SK-N-SH (cell line): ENCODE data around the gene CTSZ. TPM values are rescaled to one million over a fixed set of nuclear protein-coding genes. Genes with fewer than 3 reads are reported as not detected.

ENCODE experiments used
- CTCF ChIA-PET: fragments of 300-600, 350-600 bp; formaldehyde crosslinking; extraction: SDS; loops from one replicate; lab custom pipeline; 2021; lab: Yijun Ruan, JAX
- POLR2A ChIA-PET: fragments of 350-600 bp; sonication (Branson Sonifier 250); formaldehyde crosslinking; extraction: SDS; loops from one replicate; lab custom pipeline; 2020; ENCODE audit warnings: antibody characterized with exemption, inconsistent platforms; lab: Yijun Ruan, JAX
- DNase-seq: peaks from one replicate; pipeline ENCODE4 v3.0.0; 2012
- H2AFZ ChIP-seq: fragments of 200-600 bp; sonication (generic); 2 replicates; pipeline ENCODE4 v1.8.1; 2016; ENCODE audit warnings: antibody characterized with exemption, mild to moderate bottlenecking, low read depth
- H3F3A ChIP-seq: fragments of 200-600 bp; sonication (generic); replicated peaks from 2 replicates; pipeline ENCODE3; 2016; ENCODE audit warnings: antibody characterized with exemption, mild to moderate bottlenecking; ENCODE audit not compliant: insufficient read depth
- H3K27ac ChIP-seq, 2 experiments: fragments of 200-500 bp in 1 of 2; fragments of 200-600 bp in 1 of 2; sonication (Bioruptor generic) in 1 of 2; sonication (generic), shearing (Covaris generic) in 1 of 2; 2 replicates each; pipeline versions ENCODE4 v1.5.1 to v1.6.1; 2014 to 2016; ENCODE audit warnings: low read depth in 2 of 2, inconsistent platforms in 1 of 2, low read length in 1 of 2, mild to moderate bottlenecking in 1 of 2, mixed read lengths in 1 of 2
- H3K27me3 ChIP-seq: fragments of 200-600 bp; sonication (generic), shearing (Covaris generic); 2 replicates; pipeline ENCODE4 v1.6.1; 2016; ENCODE audit warnings: mixed run types; ENCODE audit not compliant: insufficient read depth
- H3K36me3 ChIP-seq, 2 experiments: fragments of 200-500 bp in 1 of 2; fragments of 200-600 bp in 1 of 2; sonication (Bioruptor generic) in 1 of 2; sonication (generic) in 1 of 2; replicated peaks in 1 of 2; 2 replicates each; pipeline versions ENCODE3 to v1.5.1; 2014 to 2016; ENCODE audit warnings: low read length in 1 of 2, mild to moderate bottlenecking in 1 of 2; ENCODE audit not compliant: insufficient read depth in 2 of 2, control insufficient read depth in 1 of 2
- H3K4me1 ChIP-seq, 2 experiments: fragments of 200-500 bp in 1 of 2; fragments of 200-600 bp in 1 of 2; sonication (Bioruptor generic) in 1 of 2; sonication (generic), shearing (Covaris generic) in 1 of 2; 2 replicates each; pipeline versions ENCODE4 v1.5.1 to v1.6.1; 2014 to 2016; ENCODE audit warnings: low read depth in 1 of 2, low read length in 1 of 2, mixed run types in 1 of 2; ENCODE audit not compliant: insufficient read depth in 2 of 2, control insufficient read depth in 1 of 2
- H3K4me2 ChIP-seq: fragments of 200-600 bp; sonication (generic), shearing (Covaris generic); 2 replicates; pipeline ENCODE4 v1.6.1; 2017; ENCODE audit warnings: mixed run types
- H3K4me3 ChIP-seq, 2 experiments: fragments of 200-500 bp in 1 of 2; fragments of 200-600 bp in 1 of 2; sonication (Bioruptor generic) in 1 of 2; sonication (generic), shearing (Covaris generic) in 1 of 2; 2 replicates each; pipeline versions ENCODE4 v1.5.1 to v1.8.1; 2014 to 2016; ENCODE audit warnings: low read depth in 2 of 2, inconsistent platforms in 1 of 2, low read length in 1 of 2, mild to moderate bottlenecking in 1 of 2, mixed read lengths in 1 of 2, moderate library complexity in 1 of 2
- H3K79me2 ChIP-seq: fragments of 200-600 bp; sonication (generic); 2 replicates; pipeline ENCODE4 v1.8.1; 2017; ENCODE audit warnings: mild to moderate bottlenecking; ENCODE audit not compliant: insufficient read depth
- H3K9ac ChIP-seq: fragments of 200-600 bp; sonication (generic); 2 replicates; pipeline ENCODE4 v1.6.1; 2017; ENCODE audit warnings: mixed run types
- H3K9me2 ChIP-seq: fragments of 200-600 bp; sonication (generic); 2 replicates; pipeline ENCODE4 v1.6.1; 2017; ENCODE audit warnings: mixed run types
- H3K9me3 ChIP-seq: fragments of 200-600 bp; sonication (generic); 2 replicates; pipeline ENCODE4 v1.6.1; 2017; ENCODE audit warnings: mixed run types, mild to moderate bottlenecking, moderate library complexity
- H4K20me1 ChIP-seq: fragments of 200-600 bp; sonication (generic); 2 replicates; pipeline ENCODE4 v1.6.1; 2017; ENCODE audit warnings: mild to moderate bottlenecking, mixed run types; ENCODE audit not compliant: insufficient read depth
- CHD2 ChIP-seq: fragments of 150-350 bp; IDR thresholded peaks from 2 replicates; pipeline ENCODE4 v1.6.1; 2018; ENCODE audit warnings: low read length; ENCODE audit not compliant: partially characterized antibody
- ELF1 ChIP-seq: IDR thresholded peaks from 2 replicates; pipeline ENCODE4 v1.4.0; 2012
- EP300 ChIP-seq, 2 experiments: IDR thresholded peaks; 2 replicates each; pipeline versions ENCODE4 v1.4.0 to v1.6.1; 2012; ENCODE audit warnings: borderline replicate concordance in 1 of 2, low read depth in 1 of 2, low read length in 1 of 2
- EZH2phosphoT487 ChIP-seq: fragments of 200-600 bp; sonication (generic); IDR thresholded peaks from 2 replicates; pipeline ENCODE4 v1.6.1; 2017; ENCODE audit warnings: low read depth, mixed run types, mild to moderate bottlenecking, antibody characterized with exemption, moderate library complexity, borderline replicate concordance
- FOSL2 ChIP-seq: IDR thresholded peaks from 2 replicates; pipeline ENCODE4 v1.4.0; 2012; ENCODE audit warnings: low read depth, mild to moderate bottlenecking, moderate library complexity, borderline replicate concordance
- FOXJ3 ChIP-seq: sonication (generic); formaldehyde crosslinking; IDR thresholded peaks from 2 replicates; pipeline ENCODE4 v1.5.1; 2020; ENCODE audit warnings: mild to moderate bottlenecking, missing genetic modification reagents
- FOXM1 ChIP-seq: IDR thresholded peaks from 2 replicates; pipeline ENCODE4 v1.4.0; 2012; ENCODE audit warnings: low read depth, mild to moderate bottlenecking
- GABPA ChIP-seq: IDR thresholded peaks from 2 replicates; pipeline ENCODE4 v1.4.0; 2012; ENCODE audit warnings: low read depth, mild to moderate bottlenecking
- JUND ChIP-seq: IDR thresholded peaks from 2 replicates; pipeline ENCODE4 v1.4.0; 2012
- MXI1 ChIP-seq: IDR thresholded peaks from 2 replicates; pipeline ENCODE4 v1.6.1; 2012; ENCODE audit warnings: mild to moderate bottlenecking, low read depth, low read length, improper control_type of control experiment
- NFIC ChIP-seq: IDR thresholded peaks from 2 replicates; pipeline ENCODE4 v1.4.0; 2012; ENCODE audit warnings: borderline replicate concordance
- RAD21 ChIP-seq: IDR thresholded peaks from 2 replicates; pipeline ENCODE4 v1.6.1; 2012; ENCODE audit warnings: mild to moderate bottlenecking, low read length
- RCOR1 ChIP-seq: fragments of 150-350 bp; IDR thresholded peaks from 2 replicates; pipeline ENCODE4 v1.6.1; 2017; ENCODE audit warnings: antibody characterized with exemption, low read length
- RXRA ChIP-seq: IDR thresholded peaks from 2 replicates; pipeline ENCODE4 v1.4.0; 2012; ENCODE audit warnings: low read depth, mild to moderate bottlenecking, borderline replicate concordance
- SIN3A ChIP-seq: IDR thresholded peaks from 2 replicates; pipeline ENCODE4 v1.6.1; 2012; ENCODE audit warnings: low read depth, mild to moderate bottlenecking, low read length, moderate library complexity, borderline replicate concordance
- SMC3 ChIP-seq: IDR thresholded peaks from 2 replicates; pipeline ENCODE4 v1.6.1; 2012; ENCODE audit warnings: low read depth, low read length, improper control_type of control experiment
- TCF12 ChIP-seq: IDR thresholded peaks from 2 replicates; pipeline ENCODE4 v1.4.0; 2012
- WGBS: methylation state at CpG from one replicate; pipeline ENCODE4 v1.1.6; 2017; ENCODE audit warnings: low lambda C conversion rate; 5-methylcytosine and 5-hydroxymethylcytosine counted together
- polyA plus RNA-seq, 3 experiments: library from polyadenylated mRNA; depleted of rRNA; stranded (reverse); fragments of >200 nt; gene quantifications; 2 replicates each; pipeline ENCODE4 v1.2.3, GENCODE V29; 2012
- TF ChIP-seq, protein P1 (sequence below): IDR thresholded peaks from 2 replicates; pipeline ENCODE4 v1.4.0; 2012; ENCODE audit warnings: low read depth, borderline replicate concordance
- TF ChIP-seq, protein P2 (sequence below): fragments of 200-600 bp; sonication (generic); IDR thresholded peaks from 2 replicates; pipeline ENCODE4 v1.6.1; 2017; ENCODE audit warnings: antibody characterized with exemption, mild to moderate bottlenecking, moderate library complexity
- TF ChIP-seq, protein P3 (sequence below): fragments of 150-350 bp; IDR thresholded peaks from 2 replicates; pipeline ENCODE4 v1.6.1; 2017; ENCODE audit warnings: antibody characterized with exemption, low read length, low read depth, borderline replicate concordance

CTSZ gene
- polyA plus RNA-seq, 1 of the 3 experiments (the other 2 are of a cell fraction), result 0.03 TPM

DNA sequence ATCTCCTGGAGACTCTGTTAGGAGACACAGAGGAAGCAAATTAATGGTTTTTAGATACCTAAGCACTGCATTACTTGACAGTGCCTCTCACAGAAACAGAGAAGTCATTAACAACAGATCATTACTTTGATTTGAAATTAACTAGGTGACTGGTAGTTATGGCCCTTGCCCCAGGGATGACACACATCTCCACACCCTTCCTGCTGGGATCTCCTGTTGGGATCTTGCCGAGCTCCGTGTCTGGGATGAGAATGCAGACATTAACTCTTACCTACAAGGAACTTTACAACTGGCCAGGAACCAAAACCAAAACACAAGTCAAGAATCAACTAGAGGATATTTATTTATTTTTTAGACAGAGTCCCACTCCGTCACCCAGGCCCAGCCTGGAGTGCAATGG lies 37.7 kb upstream of the CTSZ start:
- Histone ChIP-seq H3K4me1 (peaks cover 7 to 26% of the 10 kb centered on the region in 2 experiments; a peak in 3 of 4 replicates), H2AFZ (no peak overlapping the region), H3K4me3 (no peak overlapping the region), H3K4me2 (no peak overlapping the region), H3K9ac (no peak overlapping the region), H3K27ac (no peak overlapping the region), H3F3A (peaks cover 3% of the 10 kb centered on the region), H3K27me3 (no peaks in the 10 kb centered on the region), H3K9me2 (no peaks in the 10 kb centered on the region), H4K20me1 (peaks cover 2% of the 10 kb centered on the region; the same call in 1 of the 2 replicates), H3K36me3 (peaks cover 5 to 12% of the 10 kb centered on the region in 2 experiments), H3K79me2 (peaks cover 28% of the 10 kb centered on the region), H3K9me3 (no peaks in the 10 kb centered on the region)
- 97% methylated on average over 3 of the region's 3 CpGs for WGBS
- TF ChIP-seq, protein P1, sequence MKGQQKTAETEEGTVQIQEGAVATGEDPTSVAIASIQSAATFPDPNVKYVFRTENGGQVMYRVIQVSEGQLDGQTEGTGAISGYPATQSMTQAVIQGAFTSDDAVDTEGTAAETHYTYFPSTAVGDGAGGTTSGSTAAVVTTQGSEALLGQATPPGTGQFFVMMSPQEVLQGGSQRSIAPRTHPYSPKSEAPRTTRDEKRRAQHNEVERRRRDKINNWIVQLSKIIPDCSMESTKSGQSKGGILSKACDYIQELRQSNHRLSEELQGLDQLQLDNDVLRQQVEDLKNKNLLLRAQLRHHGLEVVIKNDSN, result no peak
- ChIA-PET CTCF (no interaction called here), POLR2A (no interaction called here)
- no peak for DNase-seq

DNA sequence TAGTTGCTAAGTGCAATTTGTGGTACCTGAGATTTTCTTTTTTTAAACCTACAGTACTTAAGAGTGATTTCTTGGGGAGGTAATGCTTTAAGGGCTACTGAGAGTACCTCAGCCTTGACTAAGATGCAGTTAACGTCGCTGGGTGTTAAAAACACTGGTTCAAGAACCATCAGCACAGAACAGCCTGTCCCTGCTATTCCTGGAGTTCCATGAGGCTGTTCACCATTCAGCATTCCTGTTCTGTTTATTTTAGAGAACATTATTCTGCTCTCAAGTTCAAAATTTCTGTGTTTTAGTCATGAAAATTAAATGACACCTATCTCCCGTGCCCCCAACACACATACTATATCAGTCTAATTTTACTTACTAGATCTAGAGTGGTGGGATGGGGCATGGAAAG lies 37.2 kb upstream of the CTSZ start:
- peak overlapping the region; percentile 7; the same call in 1 of the 2 replicates for H2AFZ ChIP-seq
- TF ChIP-seq RAD21 (no peak), FOSL2 (no peak), FOXJ3 (CRISPR knock-in tag) (no peak), TCF12 (no peak), SMC3 (no peak), ELF1 (no peak), MXI1 (no peak), RCOR1 (no peak), EP300 (IDR thresholded peaks at IDR 0.05; ENCODE audit: borderline replicate concordance in 1 of 2, low read depth in 1 of 2, low read length in 1 of 2) (no peak), EZH2phosphoT487 (no peak), GABPA (no peak), NFIC (no peak), CHD2 (no peak), JUND (no peak), FOXM1 (no peak), SIN3A (no peak), RXRA (no peak)
- TF ChIP-seq, protein P2, sequence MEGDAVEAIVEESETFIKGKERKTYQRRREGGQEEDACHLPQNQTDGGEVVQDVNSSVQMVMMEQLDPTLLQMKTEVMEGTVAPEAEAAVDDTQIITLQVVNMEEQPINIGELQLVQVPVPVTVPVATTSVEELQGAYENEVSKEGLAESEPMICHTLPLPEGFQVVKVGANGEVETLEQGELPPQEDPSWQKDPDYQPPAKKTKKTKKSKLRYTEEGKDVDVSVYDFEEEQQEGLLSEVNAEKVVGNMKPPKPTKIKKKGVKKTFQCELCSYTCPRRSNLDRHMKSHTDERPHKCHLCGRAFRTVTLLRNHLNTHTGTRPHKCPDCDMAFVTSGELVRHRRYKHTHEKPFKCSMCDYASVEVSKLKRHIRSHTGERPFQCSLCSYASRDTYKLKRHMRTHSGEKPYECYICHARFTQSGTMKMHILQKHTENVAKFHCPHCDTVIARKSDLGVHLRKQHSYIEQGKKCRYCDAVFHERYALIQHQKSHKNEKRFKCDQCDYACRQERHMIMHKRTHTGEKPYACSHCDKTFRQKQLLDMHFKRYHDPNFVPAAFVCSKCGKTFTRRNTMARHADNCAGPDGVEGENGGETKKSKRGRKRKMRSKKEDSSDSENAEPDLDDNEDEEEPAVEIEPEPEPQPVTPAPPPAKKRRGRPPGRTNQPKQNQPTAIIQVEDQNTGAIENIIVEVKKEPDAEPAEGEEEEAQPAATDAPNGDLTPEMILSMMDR, result no peak
- TF ChIP-seq, protein P3, sequence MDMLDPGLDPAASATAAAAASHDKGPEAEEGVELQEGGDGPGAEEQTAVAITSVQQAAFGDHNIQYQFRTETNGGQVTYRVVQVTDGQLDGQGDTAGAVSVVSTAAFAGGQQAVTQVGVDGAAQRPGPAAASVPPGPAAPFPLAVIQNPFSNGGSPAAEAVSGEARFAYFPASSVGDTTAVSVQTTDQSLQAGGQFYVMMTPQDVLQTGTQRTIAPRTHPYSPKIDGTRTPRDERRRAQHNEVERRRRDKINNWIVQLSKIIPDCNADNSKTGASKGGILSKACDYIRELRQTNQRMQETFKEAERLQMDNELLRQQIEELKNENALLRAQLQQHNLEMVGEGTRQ, result no peak
- no peak overlapping the region for H3K9ac ChIP-seq
- ChIA-PET POLR2A (no interaction called here), CTCF (interaction anchor here (0.6 kb wide), 1 partner anchor 526 kb away, joined by 3 read pairs; no protein-coding TSS in a partner anchor)
- H3K4me1 ChIP-seq, result peaks cover 7 to 27% of the 10 kb centered on the region in 2 experiments; a peak in 3 of 4 replicates
- no peak for DNase-seq
- H3K79me2 ChIP-seq, result peaks cover 33% of the 10 kb centered on the region
- no peaks in the 10 kb centered on the region for H3K27me3 ChIP-seq
- H3K36me3 ChIP-seq, result peaks cover 5 to 14% of the 10 kb centered on the region in 2 experiments
- H3K27ac ChIP-seq, result no peak overlapping the region
- H3K9me2 ChIP-seq, result no peaks in the 10 kb centered on the region
- H3K9me3 ChIP-seq, result no peaks in the 10 kb centered on the region
- 91% methylated on average over 3 of the region's 3 CpGs for WGBS
- no peak overlapping the region for H3K4me3 ChIP-seq
- H3F3A ChIP-seq, result peaks cover 5% of the 10 kb centered on the region
- H4K20me1 ChIP-seq, result peaks cover 4% of the 10 kb centered on the region; the same call in 1 of the 2 replicates
- no peak overlapping the region for H3K4me2 ChIP-seq
